Activated CD8-positive, alpha-beta T cell treated with anti-CD3 and anti-CD28 coated beads for 36 hours (primary cell): ENCODE data around the gene RAB3GAP1. TPM values are rescaled to one million over a fixed set of nuclear protein-coding genes. Genes with fewer than 3 reads are reported as not detected.
A peak's percentile ranks its signal among the peaks of the same experiment; 100 is the strongest.

Experiments used
- ATAC-seq: fragments of 200-7000 bp; cut with Tn5 transposase; one replicate; pipeline ENCODE4 v1.10.0; 2021; ENCODE audit warnings: mild to moderate bottlenecking, moderate library complexity
- CTCF ChIA-PET: fragments of 350-600 bp; sonication (Branson Sonifier 250); formaldehyde crosslinking; loops from one replicate; lab custom pipeline; 2021; ENCODE audit warnings: antibody characterized with exemption; lab: Charles Lee
- POLR2A ChIA-PET: fragments of 350-600 bp; sonication (Branson Sonifier 250); formaldehyde crosslinking; loops from one replicate; lab custom pipeline; 2021; ENCODE audit warnings: antibody characterized with exemption; lab: Charles Lee
- DNase-seq: peaks from one replicate; pipeline ENCODE4 v3.0.0-alpha.2; 2020
- H3K27ac Mint-ChIP-seq: one replicate; pipeline ENCODE4 v1.8.0; 2021; ENCODE audit warnings: mild to moderate bottlenecking, mixed read lengths
- H3K27me3 Mint-ChIP-seq: one replicate; pipeline ENCODE4 v1.8.0; 2021; ENCODE audit warnings: mixed read lengths
- H3K36me3 Mint-ChIP-seq: one replicate; pipeline ENCODE4 v1.8.0; 2021; ENCODE audit warnings: low read depth, mixed read lengths
- H3K4me1 Mint-ChIP-seq: one replicate; pipeline ENCODE4 v1.8.0; 2021; ENCODE audit warnings: low read depth, mixed read lengths
- H3K4me3 Mint-ChIP-seq: one replicate; pipeline ENCODE4 v1.8.0; 2021; ENCODE audit warnings: mild to moderate bottlenecking, moderate library complexity, mixed read lengths
- H3K9me3 Mint-ChIP-seq: one replicate; pipeline ENCODE4 v1.8.0; 2021; ENCODE audit warnings: mixed read lengths
- CTCF ChIP-seq: fragments of 200-600 bp; IDR thresholded peaks from one replicate; pipeline ENCODE4 v1.8.0; 2022; ENCODE audit warnings: antibody characterized with exemption, mild to moderate bottlenecking
- intact Hi-C: fragments of 100-400 bp; cut with micrococcal nuclease; formaldehyde crosslinking; loops from one replicate; pipeline ENCODE4 v1.10.0; 2022
- total RNA-seq, 2 experiments: library from RNA; stranded (reverse); gene quantifications; one replicate each; pipeline ENCODE4 v1.2.3, GENCODE V29; 2021

The RAB3GAP1 gene
- total RNA-seq, 2 experiments from 2014 or later, result 24.7 to 25.6 TPM

GRCh38 chr2:135050684-135051083, 1.4 kb upstream of the RAB3GAP1 start:
- no peaks in the 10 kb centered on the region for H3K9me3 Mint-ChIP-seq
- peaks cover 8% of the 10 kb centered on the region for H3K36me3 Mint-ChIP-seq
- H3K4me3 Mint-ChIP-seq, result peak overlapping the region; percentile 94
- H3K27ac Mint-ChIP-seq, result peak overlapping the region; percentile 56
- POLR2A ChIA-PET, result no interaction called here
- H3K4me1 Mint-ChIP-seq, result peaks cover 26% of the 10 kb centered on the region
- TF ChIP-seq CTCF, result no peak
- intact Hi-C loops, result no loop called here
- H3K27me3 Mint-ChIP-seq, result no peaks in the 10 kb centered on the region
- no peak for DNase-seq
- CTCF ChIA-PET, result interaction anchor here (0.8 to 2.5 kb wide), 2 partner anchors 47 to 710 kb away, joined by 3 to 10 read pairs; no protein-coding TSS in a partner anchor
- no peak for ATAC-seq

GRCh38 chr2:135052997-135053474, 944 bp downstream of the RAB3GAP1 start:
- H3K27me3 Mint-ChIP-seq, result no peaks in the 10 kb centered on the region
- ATAC-seq, result peak; percentile 60
- peak overlapping the region; percentile 100 for H3K27ac Mint-ChIP-seq
- TF ChIP-seq CTCF, result no peak
- peak overlapping the region; percentile 94 for H3K4me3 Mint-ChIP-seq
- ChIA-PET POLR2A (interaction anchor here (0.6 to 1.0 kb wide), 4 partner anchors 51 to 690 kb away, joined by 3 read pairs; no protein-coding TSS in a partner anchor), CTCF (interaction anchor here (1.0 to 2.0 kb wide), 3 partner anchors 11 to 657 kb away, joined by 3 to 6 read pairs (median 4); no protein-coding TSS in a partner anchor)
- H3K9me3 Mint-ChIP-seq, result no peaks in the 10 kb centered on the region
- peak; percentile 66 for DNase-seq
- intact Hi-C loops, result loop anchor here (2.0 kb wide), 1 partner anchor 134 kb away; the partner anchor contains the start of gene CCNT2
- peaks cover 26% of the 10 kb centered on the region for H3K36me3 Mint-ChIP-seq
- peaks cover 40% of the 10 kb centered on the region for H3K4me1 Mint-ChIP-seq

- H3K4me3 Mint-ChIP-seq, result peak overlapping the region; percentile 94
- TF ChIP-seq CTCF, result no peak
- no peak for DNase-seq
- POLR2A ChIA-PET, result interaction anchor here (0.6 to 1.1 kb wide), 4 partner anchors 12 to 761 kb away, joined by 3 to 4 read pairs (median 4); no protein-coding TSS in a partner anchor
- H3K9me3 Mint-ChIP-seq, result no peaks in the 10 kb centered on the region
- no peak for ATAC-seq
- H3K27ac Mint-ChIP-seq, result peak overlapping the region; percentile 73
- no peaks in the 10 kb centered on the region for H3K27me3 Mint-ChIP-seq
- intact Hi-C loops, result no loop called here
- H3K4me1 Mint-ChIP-seq, result peaks cover 49% of the 10 kb centered on the region
- CTCF ChIA-PET, result interaction anchor here (1.2 kb wide), 1 partner anchor 51 kb away, joined by 3 read pairs; no protein-coding TSS in a partner anchor
- peaks cover 34% of the 10 kb centered on the region for H3K36me3 Mint-ChIP-seq
These were observed 3.2 kb downstream of the RAB3GAP1 start for GRCh38 chr2:135055182-135055786.

DNA sequence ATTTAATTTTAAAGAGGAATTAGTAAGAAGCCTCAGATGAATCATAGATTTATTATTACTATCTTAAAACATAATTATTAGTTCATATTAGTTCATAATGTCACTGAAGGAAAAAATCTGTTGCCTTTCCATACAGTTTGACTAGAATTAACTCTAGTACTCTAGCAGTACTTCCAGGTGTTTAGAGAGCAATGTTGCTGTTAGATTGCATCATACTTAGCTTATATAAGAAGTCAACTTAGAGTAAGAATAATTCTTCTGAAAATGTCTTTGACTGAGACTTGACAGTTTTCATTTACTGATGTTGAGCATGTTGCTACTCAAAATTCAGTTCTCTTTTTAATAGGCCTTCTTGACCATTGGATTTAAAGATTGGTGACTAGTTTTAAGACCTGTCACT, 4.7 kb downstream of the RAB3GAP1 start:
- no peaks in the 10 kb centered on the region for H3K9me3 Mint-ChIP-seq
- CTCF ChIA-PET, result interaction anchor here (0.6 kb wide), 1 partner anchor 106 kb away, joined by 3 read pairs; no protein-coding TSS in a partner anchor
- no peak overlapping the region for H3K4me3 Mint-ChIP-seq
- peaks cover 47% of the 10 kb centered on the region for H3K36me3 Mint-ChIP-seq
- H3K27me3 Mint-ChIP-seq, result no peaks in the 10 kb centered on the region
- POLR2A ChIA-PET, result interaction anchor here (0.7 to 2.0 kb wide), 4 partner anchors 10 to 43 kb away, joined by 3 to 5 read pairs (median 4); no protein-coding TSS in a partner anchor
- H3K27ac Mint-ChIP-seq, result peak overlapping the region; percentile 83
- ATAC-seq (no peak), DNase-seq (no peak)
- intact Hi-C loops, result no loop called here
- TF ChIP-seq CTCF, result no peak
- H3K4me1 Mint-ChIP-seq, result peaks cover 44% of the 10 kb centered on the region

GRCh38 chr2:135059577-135059976, 7.5 kb downstream of the RAB3GAP1 start:
- no peak for TF ChIP-seq CTCF
- Mint-ChIP-seq H3K9me3 (peaks cover 8% of the 10 kb centered on the region), H3K27me3 (no peaks in the 10 kb centered on the region), H3K4me1 (peaks cover 51% of the 10 kb centered on the region), H3K27ac (peak overlapping the region; percentile 1), H3K4me3 (no peak overlapping the region), H3K36me3 (peaks cover 66% of the 10 kb centered on the region)
- intact Hi-C loops, result no loop called here
- CTCF ChIA-PET, result interaction anchor here (0.9 kb wide), 1 partner anchor 10 kb away, joined by 3 read pairs; no protein-coding TSS in a partner anchor
- no peak for ATAC-seq
- DNase-seq, result no peak
- POLR2A ChIA-PET, result no interaction called here
